ENCODE data around the gene NUP93.

Gene NUP93

GRCh38 chr16:56838622-56839337, 108.9 kb downstream of the NUP93 start:
- no peak overlapping the region for H3K4me3 ChIP-seq (ENCODE audit: low read depth, low read length)
- TF ChIP-seq POLR2A (IDR thresholded peaks at IDR 0.05; ENCODE audit: extremely low read depth, insufficient read length) (no peak), MYC (IDR thresholded peaks at IDR 0.05; ENCODE audit: low read depth, low read length) (no peak)
- TF ChIP-seq, protein P1, sequence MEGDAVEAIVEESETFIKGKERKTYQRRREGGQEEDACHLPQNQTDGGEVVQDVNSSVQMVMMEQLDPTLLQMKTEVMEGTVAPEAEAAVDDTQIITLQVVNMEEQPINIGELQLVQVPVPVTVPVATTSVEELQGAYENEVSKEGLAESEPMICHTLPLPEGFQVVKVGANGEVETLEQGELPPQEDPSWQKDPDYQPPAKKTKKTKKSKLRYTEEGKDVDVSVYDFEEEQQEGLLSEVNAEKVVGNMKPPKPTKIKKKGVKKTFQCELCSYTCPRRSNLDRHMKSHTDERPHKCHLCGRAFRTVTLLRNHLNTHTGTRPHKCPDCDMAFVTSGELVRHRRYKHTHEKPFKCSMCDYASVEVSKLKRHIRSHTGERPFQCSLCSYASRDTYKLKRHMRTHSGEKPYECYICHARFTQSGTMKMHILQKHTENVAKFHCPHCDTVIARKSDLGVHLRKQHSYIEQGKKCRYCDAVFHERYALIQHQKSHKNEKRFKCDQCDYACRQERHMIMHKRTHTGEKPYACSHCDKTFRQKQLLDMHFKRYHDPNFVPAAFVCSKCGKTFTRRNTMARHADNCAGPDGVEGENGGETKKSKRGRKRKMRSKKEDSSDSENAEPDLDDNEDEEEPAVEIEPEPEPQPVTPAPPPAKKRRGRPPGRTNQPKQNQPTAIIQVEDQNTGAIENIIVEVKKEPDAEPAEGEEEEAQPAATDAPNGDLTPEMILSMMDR (IDR thresholded peaks at IDR 0.05; ENCODE audit: low read depth, low read length): no peak
- TF ChIP-seq, protein P2, sequence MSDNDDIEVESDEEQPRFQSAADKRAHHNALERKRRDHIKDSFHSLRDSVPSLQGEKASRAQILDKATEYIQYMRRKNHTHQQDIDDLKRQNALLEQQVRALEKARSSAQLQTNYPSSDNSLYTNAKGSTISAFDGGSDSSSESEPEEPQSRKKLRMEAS (IDR thresholded peaks at IDR 0.05; ENCODE audit: low read depth, low read length): no peak
- no peak for DNase-seq (ENCODE audit: low read depth)

DNA sequence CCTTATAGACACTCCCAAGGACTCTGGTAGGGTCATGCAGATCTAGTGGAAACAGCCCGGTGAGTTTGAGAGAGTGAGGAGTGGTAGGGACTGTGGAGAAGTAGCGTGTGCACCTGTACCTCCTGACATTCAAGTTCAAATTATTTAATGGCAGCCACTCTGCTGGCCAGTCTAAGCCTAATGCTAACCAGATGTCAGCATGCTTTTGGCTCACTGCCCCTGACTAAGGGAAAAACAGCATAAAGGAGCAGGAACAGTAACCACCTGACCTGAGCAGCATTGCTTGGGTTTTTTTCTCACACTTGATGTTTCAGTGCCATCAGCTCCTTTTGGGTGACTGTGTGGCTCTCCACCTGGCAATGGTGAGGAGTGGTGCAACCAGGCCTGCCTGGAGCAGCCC, 111.3 kb downstream of the NUP93 start:
- DNase-seq (ENCODE audit: low read depth): no peak
- H3K4me3 ChIP-seq (ENCODE audit: low read depth, low read length): no peak overlapping the region
- TF ChIP-seq, protein P2 (IDR thresholded peaks at IDR 0.05; ENCODE audit: low read depth, low read length): no peak
- no peak for TF ChIP-seq MYC (IDR thresholded peaks at IDR 0.05; ENCODE audit: low read depth, low read length)
- no peak for TF ChIP-seq POLR2A (IDR thresholded peaks at IDR 0.05; ENCODE audit: extremely low read depth, insufficient read length)
- TF ChIP-seq, protein P1 (IDR thresholded peaks at IDR 0.05; ENCODE audit: low read depth, low read length): no peak

DNA sequence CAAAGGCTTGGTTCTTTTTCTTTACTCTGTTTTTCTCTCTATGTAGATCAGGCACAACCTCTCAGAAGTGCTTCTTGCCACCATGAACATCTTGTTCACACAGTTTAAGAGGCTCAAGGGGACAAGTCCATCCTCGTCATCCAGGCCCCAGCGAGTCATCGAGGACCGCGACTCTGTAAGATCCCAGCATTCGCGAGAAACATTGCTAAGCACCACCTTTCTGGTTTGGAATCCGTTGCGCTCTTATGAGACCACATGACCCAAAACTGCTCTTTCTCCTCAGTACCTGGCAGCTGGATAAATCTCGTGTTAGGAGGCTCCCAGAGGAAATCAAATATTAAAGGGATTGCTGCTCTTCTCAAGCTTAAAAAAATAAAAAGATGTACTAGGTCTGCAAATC, 111.7 kb downstream of the NUP93 start:
- no peak for DNase-seq (ENCODE audit: low read depth)
- TF ChIP-seq MYC (IDR thresholded peaks at IDR 0.05; ENCODE audit: low read depth, low read length): no peak
- TF ChIP-seq, protein P2 (IDR thresholded peaks at IDR 0.05; ENCODE audit: low read depth, low read length): no peak
- no peak for TF ChIP-seq POLR2A (IDR thresholded peaks at IDR 0.05; ENCODE audit: extremely low read depth, insufficient read length)
- TF ChIP-seq, protein P1 (IDR thresholded peaks at IDR 0.05; ENCODE audit: low read depth, low read length): no peak
- H3K4me3 ChIP-seq (ENCODE audit: low read depth, low read length): no peak overlapping the region

GRCh38 chr16:56842133-56842532, 112.2 kb downstream of the NUP93 start:
- H3K4me3 ChIP-seq (ENCODE audit: low read depth, low read length): no peak overlapping the region
- DNase-seq (ENCODE audit: low read depth): no peak
- TF ChIP-seq, protein P2 (IDR thresholded peaks at IDR 0.05; ENCODE audit: low read depth, low read length): no peak
- TF ChIP-seq, protein P1 (IDR thresholded peaks at IDR 0.05; ENCODE audit: low read depth, low read length): no peak
- TF ChIP-seq POLR2A (IDR thresholded peaks at IDR 0.05; ENCODE audit: extremely low read depth, insufficient read length) (no peak), MYC (IDR thresholded peaks at IDR 0.05; ENCODE audit: low read depth, low read length) (no peak)

GRCh38 chr16:56844056-56844455, 114.1 kb downstream of the NUP93 start:
- TF ChIP-seq, protein P2 (IDR thresholded peaks at IDR 0.05; ENCODE audit: low read depth, low read length): no peak
- DNase-seq (ENCODE audit: low read depth): no peak
- H3K4me3 ChIP-seq (ENCODE audit: low read depth, low read length): no peak overlapping the region

DNA sequence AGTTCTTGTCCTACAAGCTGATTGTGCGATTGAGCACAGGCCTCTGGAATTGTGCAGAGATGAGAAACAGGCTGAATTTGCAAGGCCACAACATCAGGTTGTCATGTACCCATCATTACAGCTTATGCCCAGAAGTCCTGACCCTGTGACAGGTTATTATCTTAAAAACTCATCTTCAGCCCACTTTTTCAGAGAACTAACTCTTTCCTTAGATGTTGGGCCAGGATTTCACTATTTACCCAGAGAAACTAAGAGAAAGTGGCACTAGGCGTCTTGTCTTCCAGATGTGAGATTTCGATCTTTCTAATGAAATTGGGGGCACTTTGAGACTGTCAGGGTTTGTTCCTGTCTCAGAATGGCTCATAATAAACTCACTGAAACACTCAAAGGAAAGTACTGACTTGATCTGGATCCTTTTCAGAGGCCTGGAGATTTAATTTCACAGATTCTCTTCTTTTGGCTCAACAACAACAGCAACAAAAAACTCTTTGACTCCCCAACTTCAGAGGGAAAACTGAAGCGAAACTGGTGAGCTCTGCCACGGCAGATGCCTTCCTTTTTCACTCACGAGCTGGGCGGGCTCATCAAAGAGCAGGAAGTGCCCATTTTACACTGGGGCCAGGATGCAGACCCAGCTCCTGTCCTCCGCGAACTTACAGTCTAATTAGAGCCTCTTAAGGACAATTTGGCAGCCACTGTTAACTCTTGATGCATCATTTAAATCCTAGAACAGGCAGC, 117.4 kb downstream of the NUP93 start:
- no peak for DNase-seq (ENCODE audit: low read depth)
- no peak for TF ChIP-seq POLR2A (IDR thresholded peaks at IDR 0.05; ENCODE audit: extremely low read depth, insufficient read length)
- TF ChIP-seq, protein P1 (IDR thresholded peaks at IDR 0.05; ENCODE audit: low read depth, low read length): no peak
- TF ChIP-seq MYC (IDR thresholded peaks at IDR 0.05; ENCODE audit: low read depth, low read length): no peak
- TF ChIP-seq, protein P2 (IDR thresholded peaks at IDR 0.05; ENCODE audit: low read depth, low read length): no peak
- H3K4me3 ChIP-seq (ENCODE audit: low read depth, low read length): no peak overlapping the region
